ENCODE results near the gene ASIC1.
"Not testable (repeated sequence)": the region's sequence is repeated elsewhere in the genome, so short reads cannot be mapped to it uniquely, and the experiment has no call there.

The ASIC1 gene

GRCh38 chr12:50082644-50083043, 25.2 kb downstream of the ASIC1 start:
- no peak overlapping the region for H3K4me3 ChIP-seq (ENCODE audit: low read length)
- no peak for DNase-seq (ENCODE audit: low read depth)

GRCh38 chr12:50083301-50083700, 25.9 kb downstream of the ASIC1 start:
- DNase-seq (ENCODE audit: low read depth), result no peak
- no peak overlapping the region for H3K4me3 ChIP-seq (ENCODE audit: low read length)
- no peak for TF ChIP-seq CTCF (IDR thresholded peaks at IDR 0.05; ENCODE audit: insufficient read depth, low read depth, low read length, missing control alignments)

More at GRCh38 chr12:50082644-50083043, 25.2 kb downstream of the ASIC1 start:
- no peak for TF ChIP-seq CTCF (IDR thresholded peaks at IDR 0.05; ENCODE audit: insufficient read depth, low read depth, low read length, missing control alignments)

GRCh38 chr12:50084409-50084774, 27.0 kb downstream of the ASIC1 start:
- not testable (repeated sequence) for DNase-seq (ENCODE audit: low read depth)
- peak overlapping the region; percentile 83 for H3K4me3 ChIP-seq (ENCODE audit: low read length)

- peak; percentile 91 for DNase-seq (ENCODE audit: low read depth)
- peak; percentile 54 for TF ChIP-seq CTCF (IDR thresholded peaks at IDR 0.05; ENCODE audit: insufficient read depth, low read depth, low read length, missing control alignments)
- H3K4me3 ChIP-seq (ENCODE audit: low read length), result peak within 1 kb of the TSS; percentile 83
These were observed 27.6 kb downstream of the ASIC1 start, which contains the start of gene SMARCD1 for GRCh38 chr12:50084775-50085614. Gene SMARCD1, plus strand, starts transcription at chr12:50085342. Its CDS starts 28 bp downstream, at chr12:50085370.

GRCh38 chr12:50085615-50086072, 28.2 kb downstream of the ASIC1 start:
- peak overlapping the region; percentile 83 for H3K4me3 ChIP-seq (ENCODE audit: low read length)
- no peak for DNase-seq (ENCODE audit: low read depth)
- TF ChIP-seq CTCF (IDR thresholded peaks at IDR 0.05; ENCODE audit: insufficient read depth, low read depth, low read length, missing control alignments), result no peak

- no peak for TF ChIP-seq CTCF (IDR thresholded peaks at IDR 0.05; ENCODE audit: insufficient read depth, low read depth, low read length, missing control alignments)
- H3K4me3 ChIP-seq (ENCODE audit: low read length), result peak overlapping the region; percentile 83
- DNase-seq (ENCODE audit: low read depth), result no peak
These were observed 28.8 kb downstream of the ASIC1 start for GRCh38 chr12:50086148-50086547.

GRCh38 chr12:50087151-50087550, 29.8 kb downstream of the ASIC1 start:
- H3K4me3 ChIP-seq (ENCODE audit: low read length), result no peak overlapping the region
- no peak for DNase-seq (ENCODE audit: low read depth)
- no peak for TF ChIP-seq CTCF (IDR thresholded peaks at IDR 0.05; ENCODE audit: insufficient read depth, low read depth, low read length, missing control alignments)

Data from epithelial cell of esophagus (primary cell).